Astrocyte of the cerebellum (primary cell): ENCODE results near the gene TIPARP.
"Not testable (repeated sequence)": the region's sequence is repeated elsewhere in the genome, so short reads cannot be mapped to it uniquely, and the experiment has no call there.

Experiments used
- DNase-seq: peaks from one replicate; pipeline ENCODE4 v3.0.0-alpha.2; 2011; ENCODE audit warnings: low read depth
- H3K4me3 ChIP-seq: 2 replicates; pipeline ENCODE4 v1.5.1; 2011; ENCODE audit warnings: mild to moderate bottlenecking, low read depth, low read length, moderate library complexity
- CTCF ChIP-seq: IDR thresholded peaks from 2 replicates; pipeline ENCODE4 v1.5.1; 2012; ENCODE audit warnings: low read length, low read depth, moderate library complexity, mild to moderate bottlenecking; ENCODE audit errors: missing control alignments
- in situ Hi-C: cut with HindIII; loops from 2 replicates; pipeline ENCODE4 v1.10.0; 2017; ENCODE audit warnings: low sequenced_read_pairs

TIPARP gene

GRCh38 chr3:156702367-156702766, 28.0 kb downstream of the TIPARP start:
- no peak for TF ChIP-seq CTCF
- in situ Hi-C loops, result no loop called here
- H3K4me3 ChIP-seq, result no peak overlapping the region
- DNase-seq, result no peak

- TF ChIP-seq CTCF, result no peak
- in situ Hi-C loops, result no loop called here
- no peak overlapping the region for H3K4me3 ChIP-seq
- DNase-seq, result no peak
Measured at GRCh38 chr3:156704370-156705036, 30.1 kb downstream of the TIPARP start.

- DNase-seq, result no peak
- no peak overlapping the region for H3K4me3 ChIP-seq
- TF ChIP-seq CTCF, result no peak
- in situ Hi-C loops, result no loop called here
Measured at GRCh38 chr3:156705761-156706616, 31.6 kb downstream of the TIPARP start.

GRCh38 chr3:156707588-156707987, 33.2 kb downstream of the TIPARP start:
- H3K4me3 ChIP-seq, result no peak overlapping the region
- no peak for TF ChIP-seq CTCF
- DNase-seq, result no peak
- in situ Hi-C loops, result no loop called here

- H3K4me3 ChIP-seq, result no peak overlapping the region
- in situ Hi-C loops, result no loop called here
- TF ChIP-seq CTCF, result no peak
- DNase-seq, result no peak
Measured at GRCh38 chr3:156710429-156710828, 36.0 kb downstream of the TIPARP start.

GRCh38 chr3:156711113-156711512, 36.7 kb downstream of the TIPARP start:
- TF ChIP-seq CTCF, result no peak
- in situ Hi-C loops, result no loop called here

GRCh38 chr3:156711944-156712343, 37.6 kb downstream of the TIPARP start:
- DNase-seq, result peak; percentile 13
- H3K4me3 ChIP-seq, in situ Hi-C loops: not testable (repeated sequence)

More at GRCh38 chr3:156711113-156711512, 36.7 kb downstream of the TIPARP start:
- no peak for DNase-seq
- no peak overlapping the region for H3K4me3 ChIP-seq
